ENCODE results near the gene DNASE1L1.

Gene DNASE1L1

GRCh38 chrX:154353172-154353843 lies 55.7 kb downstream of the DNASE1L1 start:
- DNase-seq (ENCODE audit: extremely low read depth in 1 of 2, low read depth in 1 of 2) = no peak

- DNase-seq (ENCODE audit: extremely low read depth in 1 of 2, low read depth in 1 of 2) = no peak
Measured at GRCh38 chrX:154352466-154352865, 56.6 kb downstream of the DNASE1L1 start.

- no peak for DNase-seq (ENCODE audit: extremely low read depth in 1 of 2, low read depth in 1 of 2)
Measured at GRCh38 chrX:154352012-154352401, 57.0 kb downstream of the DNASE1L1 start.

All from stimulated activated CD8-positive, alpha-beta memory T cell treated with anti-CD3 and anti-CD28 coated beads, Interleukin-7, amount 100 ng/mL, for 48 hours (primary cell).